GM18870 (cell line): ENCODE measurements around the gene CCDC194.

Source experiments
- ATAC-seq: cut with Tn5 transposase; IDR thresholded peaks from one replicate; pipeline ENCODE4 v1.9.1; 2021; ENCODE audit warnings: moderate library complexity; ENCODE audit not compliant: unreplicated experiment

CCDC194 gene, protein sequence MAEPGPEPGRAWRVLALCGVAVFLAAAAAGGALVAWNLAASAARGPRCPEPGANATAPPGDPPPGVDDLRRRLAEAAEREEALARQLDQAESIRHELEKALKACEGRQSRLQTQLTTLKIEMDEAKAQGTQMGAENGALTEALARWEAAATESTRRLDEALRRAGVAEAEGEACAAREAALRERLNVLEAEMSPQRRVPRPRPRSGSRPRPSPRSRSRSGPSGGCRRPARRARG

DNA sequence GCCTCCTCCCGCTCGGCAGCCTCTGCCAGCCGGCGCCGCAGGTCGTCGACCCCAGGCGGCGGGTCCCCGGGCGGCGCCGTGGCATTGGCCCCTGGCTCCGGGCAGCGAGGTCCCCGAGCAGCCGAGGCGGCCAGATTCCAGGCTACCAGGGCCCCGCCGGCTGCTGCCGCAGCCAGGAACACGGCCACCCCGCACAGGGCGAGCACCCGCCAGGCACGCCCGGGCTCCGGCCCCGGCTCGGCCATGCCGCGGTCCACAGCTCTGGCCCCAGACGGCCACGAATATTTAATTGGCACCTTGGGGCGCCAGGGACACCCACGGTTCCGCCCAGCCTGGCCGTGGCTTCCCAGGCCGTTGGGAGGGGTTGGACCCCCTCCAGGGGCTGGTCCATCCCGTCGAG, at the start of gene CCDC194:
TSS of gene CCDC194 (minus strand) at position 283 of the 400 bp plus-strand sequence. CDS start at position 245, 38 bp downstream.
- ATAC-seq = no peak

DNA sequence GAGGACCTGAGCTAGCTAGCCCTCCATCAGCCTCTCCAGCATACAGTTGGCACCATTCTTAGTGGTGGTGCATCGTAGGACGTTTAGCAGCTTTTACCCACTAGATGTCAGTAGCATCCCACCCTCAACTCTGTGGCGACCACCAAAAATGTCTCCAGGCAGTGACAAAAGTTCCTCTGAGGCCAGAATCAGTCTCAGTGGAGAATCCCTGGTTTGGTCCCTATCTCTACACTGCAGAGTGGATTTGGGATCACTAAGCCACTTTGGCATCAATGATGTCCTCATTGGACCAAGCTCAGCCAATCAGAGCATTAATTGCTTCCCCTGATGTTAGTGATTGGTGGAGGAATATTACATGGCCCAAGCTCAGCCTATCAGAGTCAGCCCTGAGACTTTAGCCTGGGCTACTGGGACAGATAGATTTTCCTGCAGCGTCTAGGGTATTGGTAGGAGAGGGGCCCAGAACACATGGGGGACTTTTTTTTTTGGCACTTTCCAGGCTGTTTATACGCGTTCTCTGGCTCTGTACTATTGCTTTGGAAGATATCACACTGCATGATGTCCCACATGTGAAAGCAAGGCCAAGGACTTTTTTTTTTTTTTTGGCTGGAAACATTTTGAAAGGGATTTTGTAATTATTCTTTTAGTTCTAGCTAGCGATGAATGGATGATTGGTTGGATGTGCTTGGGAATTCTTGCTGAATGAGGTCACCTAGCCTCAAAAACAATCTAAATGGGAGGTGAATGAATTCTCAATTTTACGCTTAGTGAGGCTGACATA, 47.4 kb upstream of the CCDC194 start:
- ATAC-seq = no peak

DNA sequence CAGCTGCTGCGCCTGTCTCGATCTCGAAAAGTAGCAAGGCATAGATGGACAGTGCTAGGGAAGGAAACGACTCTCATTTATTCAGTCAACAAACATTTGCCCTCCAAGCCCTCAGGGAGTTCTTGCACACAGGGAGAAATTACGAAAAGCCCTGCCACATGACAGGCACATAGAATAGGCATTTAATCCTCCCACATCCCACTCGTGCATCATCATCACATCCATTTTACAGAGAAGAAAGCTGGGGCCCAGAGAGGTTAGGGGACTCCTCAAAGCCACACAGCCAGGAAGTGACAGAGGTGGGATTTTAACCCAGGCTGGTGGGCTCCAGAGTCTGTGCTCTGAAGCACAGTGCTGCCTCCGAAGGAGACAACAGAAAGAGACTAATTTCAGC, 42.9 kb upstream of the CCDC194 start:
- ATAC-seq = no peak

DNA sequence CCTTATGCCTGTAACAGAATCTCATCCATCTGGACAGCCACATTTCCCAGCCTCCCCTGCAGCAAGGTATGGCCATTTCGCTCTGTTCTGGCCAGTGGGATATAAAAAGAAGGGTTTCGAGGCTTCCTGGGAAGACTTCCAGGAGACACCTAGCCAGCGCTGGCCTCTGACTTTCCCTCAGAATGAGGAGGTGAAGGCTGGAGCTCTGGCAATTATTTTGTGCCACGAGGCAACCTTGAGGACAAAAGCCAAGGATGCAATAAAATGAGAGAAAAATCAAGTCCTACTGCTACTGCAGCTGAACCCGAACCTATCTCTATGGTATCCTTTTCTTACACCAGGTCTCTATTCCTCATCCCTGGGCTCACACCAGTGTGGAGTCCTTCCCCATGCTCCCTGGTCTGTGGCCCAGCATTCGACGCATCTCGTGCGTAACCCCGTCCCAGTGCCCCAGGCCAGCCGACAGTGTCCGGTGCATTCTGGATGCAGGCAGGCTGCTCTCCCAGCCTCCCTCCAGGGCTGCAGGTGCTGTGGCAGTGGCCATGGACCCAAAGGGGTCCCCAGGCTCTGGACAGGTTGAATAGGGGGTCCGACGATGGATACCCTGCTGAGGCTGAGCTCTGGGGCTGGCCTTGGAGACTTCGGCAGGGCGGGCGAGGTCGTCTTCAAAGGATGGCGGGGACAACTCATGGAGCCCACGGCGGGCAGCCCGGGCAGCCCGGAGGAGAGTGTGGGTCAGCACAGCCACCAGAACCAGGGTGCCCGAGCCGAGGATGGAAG, 42.3 kb upstream of the CCDC194 start:
- ATAC-seq = no peak

DNA sequence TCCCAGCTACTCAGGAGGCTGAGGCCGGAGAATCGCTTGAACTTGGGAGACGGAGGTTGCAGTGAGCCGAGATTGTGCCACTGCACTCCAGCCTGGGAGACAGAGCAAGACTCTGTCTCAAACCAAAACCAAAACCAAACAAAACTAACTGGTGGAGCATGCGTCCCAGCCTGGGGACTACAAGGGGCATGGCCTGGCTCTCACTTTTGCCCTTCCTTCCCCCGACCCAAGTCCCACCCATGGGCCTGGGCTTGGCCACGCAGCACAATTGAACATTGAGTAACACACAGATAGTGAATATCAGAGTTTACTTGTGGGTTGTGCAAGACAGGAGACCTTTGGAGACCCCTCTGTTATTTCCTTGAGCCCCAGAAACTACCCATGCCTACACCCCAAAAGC, 41.2 kb upstream of the CCDC194 start:
- no peak for ATAC-seq

DNA sequence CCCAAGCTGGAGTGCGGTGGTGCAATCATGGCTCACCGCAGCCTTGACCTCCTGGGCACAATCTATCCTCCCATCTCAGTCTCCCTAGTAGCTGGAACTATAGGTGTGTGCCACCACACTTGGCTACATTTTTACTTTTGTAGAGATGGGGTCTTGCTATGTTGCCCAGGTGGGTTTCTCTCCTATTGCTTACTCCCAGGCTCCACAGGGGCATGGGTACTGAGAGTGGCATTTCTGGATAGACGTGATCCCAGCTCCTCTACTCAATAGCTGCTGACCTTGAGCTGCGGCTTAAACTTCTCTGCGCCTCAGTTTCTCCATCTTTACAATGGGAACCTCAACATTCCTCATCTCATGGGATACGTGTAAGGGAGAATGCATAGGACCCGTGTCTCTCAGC, 37.4 kb upstream of the CCDC194 start:
- no peak for ATAC-seq

DNA sequence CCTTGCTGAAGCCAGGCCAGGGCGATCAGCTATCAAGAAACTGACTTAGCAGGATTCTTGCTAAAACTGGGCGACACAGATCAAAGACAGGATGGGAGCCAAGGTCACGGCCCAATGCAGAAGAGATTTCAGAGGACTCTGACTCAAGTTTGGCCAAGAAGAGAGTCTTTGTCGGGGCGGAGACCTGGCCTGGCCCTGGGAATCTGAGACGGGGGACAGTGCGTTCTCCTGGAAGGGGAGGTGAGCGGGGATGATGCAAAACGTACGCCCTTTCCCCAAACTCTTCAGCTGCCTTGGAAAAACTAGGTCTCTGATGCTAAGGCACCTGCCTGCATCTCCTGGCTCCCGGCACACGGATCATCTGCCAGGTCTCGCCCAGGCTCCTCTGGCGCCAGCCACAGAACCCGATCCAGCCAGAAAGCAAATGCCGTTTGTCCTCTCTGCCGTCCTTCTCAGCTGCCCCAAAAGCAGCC, 35.7 kb upstream of the CCDC194 start:
- ATAC-seq = no peak

DNA sequence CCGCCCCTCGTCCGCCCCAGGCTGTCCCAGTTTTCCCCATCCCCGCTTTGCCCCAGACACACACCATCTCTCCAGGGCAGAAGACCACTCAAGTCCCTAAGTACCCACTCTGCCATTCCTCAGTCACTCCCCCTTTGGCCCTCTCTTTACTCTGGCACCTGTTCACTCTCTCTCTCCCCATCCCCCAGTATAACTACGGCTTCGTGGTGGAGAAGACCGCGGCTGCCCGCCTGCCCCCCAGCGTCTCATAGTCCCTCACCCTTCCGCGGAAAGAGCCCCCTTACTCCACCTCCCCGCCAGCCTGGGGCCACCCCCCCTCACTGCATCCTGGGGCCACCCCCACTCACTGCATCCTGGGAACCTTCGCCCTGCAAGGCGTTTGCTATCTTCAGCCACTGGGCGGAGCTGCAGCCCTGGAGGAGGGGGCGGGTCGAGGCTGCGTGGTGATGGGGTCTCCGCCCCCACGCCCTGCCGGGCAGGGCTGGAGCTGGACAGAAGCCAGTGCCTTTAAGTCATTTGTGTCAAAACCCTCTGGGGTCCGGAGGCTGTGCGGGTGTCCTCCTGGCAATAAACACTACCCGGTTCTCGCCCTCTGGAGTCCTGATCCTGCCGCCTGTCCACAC, 30.9 kb upstream of the CCDC194 start:
- no peak for ATAC-seq

DNA sequence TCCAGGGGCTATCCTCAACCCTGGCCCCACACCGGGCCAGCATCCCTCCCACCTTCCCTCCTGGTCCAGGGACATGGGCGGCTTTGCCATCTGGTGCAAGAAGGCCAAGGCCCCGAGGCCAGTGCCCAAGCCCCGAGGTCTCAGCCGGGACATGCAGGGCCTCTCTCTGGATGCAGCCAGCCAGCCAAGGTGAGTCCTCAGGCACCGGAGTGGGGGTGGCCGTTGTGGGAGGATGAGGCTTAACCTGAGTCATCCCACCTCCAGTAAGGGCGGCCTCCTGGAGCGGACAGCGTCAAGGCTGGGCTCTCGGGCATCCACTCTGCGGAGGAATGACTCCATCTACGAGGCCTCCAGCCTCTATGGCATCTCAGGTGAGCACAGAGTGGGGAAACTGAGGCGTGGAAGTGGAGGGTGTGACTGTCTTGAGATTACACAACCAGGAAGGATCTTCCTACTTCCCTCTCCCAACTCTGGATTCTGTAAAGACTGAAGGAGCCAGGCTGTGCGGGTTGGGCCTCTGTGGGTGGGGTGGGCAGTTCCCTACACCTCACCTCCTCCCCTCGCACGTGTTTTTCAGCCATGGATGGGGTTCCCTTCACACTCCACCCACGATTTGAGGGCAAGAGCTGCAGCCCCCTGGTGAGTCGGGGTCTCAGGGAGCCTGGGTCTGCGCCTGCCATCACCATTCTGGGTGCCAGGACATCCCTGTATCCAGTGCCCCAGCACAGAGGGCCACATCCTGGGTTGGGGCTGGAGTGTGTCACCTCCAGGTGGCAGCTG, 29.6 kb upstream of the CCDC194 start:
- ATAC-seq = no peak

DNA sequence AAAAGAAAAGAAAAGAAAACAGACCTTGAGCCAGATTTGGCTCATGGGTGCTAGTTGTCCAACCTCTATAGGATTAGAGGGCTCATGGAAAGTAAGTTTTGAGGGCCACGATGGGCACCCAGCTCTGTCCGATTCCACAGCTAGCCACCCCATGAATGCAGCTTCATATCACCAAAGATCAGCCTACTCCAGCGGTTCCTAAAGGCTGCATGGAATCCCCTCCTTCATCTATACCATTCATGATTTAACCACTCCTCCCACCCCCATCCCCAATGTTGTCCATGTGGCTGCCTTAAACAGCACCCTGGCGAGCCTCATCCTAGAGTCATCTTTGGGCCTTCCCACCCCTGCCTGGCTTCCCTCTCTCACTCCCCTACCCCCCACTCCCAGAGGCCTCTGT, 27.9 kb upstream of the CCDC194 start:
- ATAC-seq = no peak

DNA sequence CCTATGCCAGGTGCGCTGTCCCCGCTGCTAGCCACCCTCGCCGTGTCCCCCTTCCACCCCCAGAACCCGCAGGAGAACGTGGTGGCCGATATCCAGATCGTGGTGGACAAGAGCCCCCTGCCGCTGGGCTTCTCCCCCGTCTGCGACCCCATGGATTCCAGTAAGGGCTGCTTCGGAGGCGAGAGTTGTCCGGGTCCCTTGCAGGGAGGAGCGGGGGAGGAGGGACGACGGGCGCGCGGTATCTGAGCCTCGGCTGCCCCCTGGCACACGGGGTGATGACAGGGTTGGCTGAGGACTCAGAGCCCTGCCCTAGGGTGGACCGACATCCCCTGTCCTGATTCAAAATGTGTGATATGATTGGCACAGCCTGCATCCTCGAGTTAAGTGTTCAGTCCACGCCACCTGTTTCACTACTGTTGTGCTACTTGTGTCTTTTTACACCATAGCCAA, 26.5 kb upstream of the CCDC194 start:
- ATAC-seq = no peak

DNA sequence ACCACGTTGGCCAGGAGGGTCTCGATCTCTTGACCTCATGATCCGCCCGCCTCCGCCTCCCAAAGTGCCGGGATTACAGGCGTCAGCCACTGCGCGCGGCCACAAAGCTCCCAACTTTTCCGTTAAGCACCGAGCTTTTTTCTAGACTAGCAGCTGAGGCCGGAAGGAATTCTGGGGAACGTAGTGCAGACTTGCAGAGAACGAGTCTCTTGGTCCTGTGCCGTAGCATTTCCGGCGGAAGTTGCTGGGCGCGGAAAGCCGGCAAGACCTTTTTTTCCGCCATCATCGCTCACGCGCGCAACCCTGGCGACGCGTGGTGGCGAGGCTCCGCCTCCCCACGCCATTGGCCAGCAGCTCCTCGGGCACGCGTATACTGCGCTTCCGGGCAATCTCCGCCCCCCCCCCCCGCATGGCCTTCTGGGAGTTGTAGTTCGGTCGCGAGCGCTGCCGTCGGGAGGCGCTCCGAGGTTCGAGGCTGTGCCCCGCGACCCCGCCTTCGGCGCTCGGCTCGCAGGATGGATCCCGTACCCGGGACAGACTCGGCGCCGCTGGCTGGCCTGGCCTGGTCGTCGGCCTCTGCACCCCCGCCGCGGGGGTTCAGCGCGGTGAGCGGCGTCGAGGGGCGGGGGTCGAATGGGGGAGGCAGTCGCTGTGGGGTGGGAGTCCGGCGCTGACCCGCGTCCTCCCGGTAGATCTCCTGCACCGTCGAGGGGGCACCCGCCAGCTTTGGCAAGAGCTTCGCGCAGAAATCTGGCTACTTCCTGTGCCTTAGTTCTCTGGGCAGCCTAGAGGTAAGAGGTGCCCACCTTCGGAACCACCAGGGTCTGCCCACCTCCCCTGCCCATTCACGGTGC, 25.9 kb upstream of the CCDC194 start, which contains the start of gene MVB12A:
TSS of gene MVB12A (plus strand) at position 427 of the 854 bp plus-strand sequence. CDS start at position 516, 89 bp downstream.
- ATAC-seq = peak; percentile 79

DNA sequence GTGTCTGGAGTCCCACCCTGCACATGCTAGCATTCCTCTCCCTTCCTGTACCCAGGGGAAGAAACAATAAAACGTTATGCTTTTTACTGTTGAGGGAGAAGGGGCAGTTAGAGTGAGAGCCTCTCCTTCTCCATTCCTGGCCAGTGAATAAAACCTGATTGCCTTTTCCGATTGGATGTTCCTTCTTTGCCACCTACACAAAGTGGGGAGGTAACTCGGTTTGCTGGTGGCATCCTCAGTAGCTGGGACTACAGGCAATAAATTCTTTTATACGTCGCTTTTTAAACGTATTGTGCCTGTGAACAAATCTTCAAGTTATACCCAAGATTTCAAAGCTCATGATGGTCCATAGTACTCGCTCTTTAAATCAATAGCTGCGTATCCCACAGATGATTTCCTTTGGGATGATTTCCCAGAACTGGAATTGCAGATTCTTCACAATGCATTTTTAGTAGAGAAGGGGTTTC, 25.2 kb upstream of the CCDC194 start:
- no peak for ATAC-seq

DNA sequence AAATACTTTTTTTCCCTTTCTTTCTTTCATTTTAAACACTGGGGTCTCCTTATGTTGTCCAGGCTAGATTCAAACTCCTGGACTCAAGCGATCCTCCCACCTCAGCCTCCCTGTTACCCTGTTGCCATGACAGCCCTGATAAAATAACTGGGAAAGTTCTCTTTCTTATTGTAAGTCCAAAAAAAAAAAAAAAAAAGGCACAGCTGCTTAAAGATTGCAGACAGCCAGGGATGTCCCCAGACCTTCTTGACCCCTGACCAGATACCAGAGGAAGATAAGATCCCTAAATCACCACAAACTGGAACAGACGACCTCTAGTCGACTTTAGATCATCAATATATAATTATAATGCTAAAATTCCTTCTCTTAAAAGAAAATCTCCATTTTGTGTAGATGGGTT, 24.7 kb upstream of the CCDC194 start:
- ATAC-seq = no peak

DNA sequence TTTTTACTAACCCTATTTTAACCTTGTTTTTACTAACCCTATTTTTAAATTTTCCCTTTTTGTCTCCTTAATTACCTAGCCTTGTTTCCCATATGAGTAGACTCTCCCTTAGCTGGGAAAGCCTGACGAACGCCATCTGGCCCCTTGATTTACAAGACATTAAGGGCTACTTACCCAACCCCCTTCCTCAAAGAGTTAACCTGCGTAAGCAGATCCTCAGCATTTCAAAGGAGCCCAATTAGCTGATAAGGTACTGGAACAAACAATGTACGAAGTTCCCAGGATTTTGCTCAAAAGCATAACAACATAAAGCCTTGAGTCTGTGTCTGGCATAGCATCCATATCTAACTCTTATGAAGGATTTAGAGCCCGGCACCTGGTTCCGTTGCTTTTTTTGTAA, 21.1 kb upstream of the CCDC194 start:
- no peak for ATAC-seq

DNA sequence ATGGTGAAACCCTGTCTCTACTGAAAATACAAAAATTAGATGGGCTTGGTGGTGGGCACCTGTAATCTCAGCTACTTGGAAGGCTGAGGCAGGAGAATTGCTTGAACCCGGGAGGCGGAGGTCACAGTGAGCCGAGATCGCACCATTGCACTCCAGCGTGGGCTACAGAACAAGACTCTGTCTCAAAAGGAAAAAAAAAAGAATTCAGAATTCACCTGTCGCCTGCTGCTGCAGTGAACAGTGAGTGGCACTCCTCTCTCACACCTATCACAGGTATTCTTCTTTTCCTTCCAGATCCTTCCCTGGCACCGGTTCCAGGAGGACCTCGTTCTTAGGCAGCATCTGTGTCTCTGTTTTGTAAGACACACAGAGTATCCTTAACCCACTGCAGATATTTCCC, 20.1 kb upstream of the CCDC194 start:
- ATAC-seq = no peak

DNA sequence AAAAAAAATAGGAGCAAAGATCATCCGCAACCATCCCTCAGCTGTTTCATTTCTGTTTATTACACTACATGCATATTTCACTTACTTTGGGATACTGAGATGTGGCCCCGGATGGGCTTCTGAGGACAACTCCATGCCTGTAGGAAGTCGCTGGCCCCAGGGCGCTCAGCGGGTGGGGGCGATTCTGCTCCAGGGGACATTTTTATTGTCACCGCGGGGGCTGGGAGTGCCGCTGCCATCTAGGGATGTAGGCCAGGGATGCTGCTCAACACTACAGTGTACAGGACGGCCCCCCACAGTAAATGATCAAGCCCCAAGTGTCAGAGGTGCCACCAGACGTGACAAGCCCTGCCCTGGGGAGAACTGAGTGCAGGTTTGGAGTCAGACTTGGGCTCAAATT, 17.8 kb upstream of the CCDC194 start:
- no peak for ATAC-seq

DNA sequence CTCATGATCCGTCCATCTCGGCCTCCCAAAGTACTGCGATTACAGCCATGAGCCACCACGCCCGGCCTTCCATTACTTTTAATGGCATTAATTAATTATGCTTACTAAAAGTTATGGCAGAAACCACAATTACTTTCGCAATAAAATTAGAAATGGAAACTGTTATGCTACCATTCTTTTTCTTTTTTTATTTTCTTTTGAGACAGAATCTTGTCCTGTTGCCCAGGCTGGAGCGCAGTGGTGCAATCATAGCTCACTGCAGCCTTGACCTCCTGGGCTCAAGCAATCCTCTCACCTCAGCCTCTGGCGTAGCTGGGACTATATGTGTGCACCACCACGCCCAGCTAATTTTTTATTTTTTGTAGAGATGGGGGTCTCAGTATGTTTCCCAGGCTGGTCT, 16.0 kb upstream of the CCDC194 start:
- no peak for ATAC-seq

DNA sequence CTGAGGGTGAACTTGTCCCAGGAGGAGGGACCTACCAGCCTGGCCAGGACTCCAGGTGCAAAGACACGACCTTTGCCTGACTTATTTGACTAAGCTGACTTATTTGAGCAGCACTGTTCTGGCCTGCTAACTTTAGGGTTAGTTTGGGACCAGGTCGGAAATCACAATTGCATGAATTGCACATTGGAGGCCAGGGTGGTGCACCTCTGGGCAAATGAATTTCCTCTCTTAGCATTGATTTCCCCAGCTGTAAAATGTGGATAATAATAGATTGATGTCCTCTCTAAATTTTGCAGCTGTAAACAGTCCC, 12.8 kb upstream of the CCDC194 start:
- no peak for ATAC-seq
